ENCODE measurements around the gene CEBPG.
A peak's percentile ranks its signal among the peaks of the same experiment; 100 is the strongest.

Gene CEBPG

DNA sequence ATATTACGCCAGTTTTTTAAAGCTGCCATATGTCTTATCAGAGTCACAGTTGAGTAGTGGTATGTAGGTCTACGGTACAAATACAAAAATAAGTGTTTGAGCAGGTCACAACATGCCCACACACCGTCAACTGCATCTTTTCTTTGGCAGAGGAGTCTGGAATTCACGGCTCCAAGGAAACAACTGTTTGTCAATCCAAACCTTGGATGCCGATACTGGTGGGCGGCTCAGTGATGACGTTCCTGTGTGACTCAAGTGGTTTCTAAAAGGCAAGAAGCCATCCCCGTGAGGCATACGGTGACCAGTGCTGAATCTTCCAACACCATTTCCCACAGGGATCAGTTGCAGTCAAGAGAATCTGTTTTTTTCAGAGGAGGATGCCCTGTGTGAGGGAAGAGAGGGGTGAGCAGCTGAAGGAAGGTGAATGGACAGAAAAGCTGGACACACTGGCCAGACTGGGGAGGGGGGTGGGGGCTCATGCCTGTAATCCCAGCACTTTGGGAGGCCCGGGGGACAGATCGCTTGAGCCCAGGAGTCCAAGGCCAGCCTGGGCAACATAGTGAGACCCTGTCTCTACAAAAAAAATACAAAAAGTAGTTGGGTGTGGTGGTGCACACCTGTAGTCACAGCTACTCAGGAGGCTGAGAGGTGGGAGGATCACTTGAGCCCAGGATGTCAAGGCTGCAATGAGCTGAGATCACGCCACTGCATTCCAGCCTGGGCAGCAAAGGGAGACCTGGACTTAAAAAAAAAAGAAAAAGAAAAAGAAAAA is 22.8 kb upstream of the CEBPG start:
- DNase-seq: no peak

DNA sequence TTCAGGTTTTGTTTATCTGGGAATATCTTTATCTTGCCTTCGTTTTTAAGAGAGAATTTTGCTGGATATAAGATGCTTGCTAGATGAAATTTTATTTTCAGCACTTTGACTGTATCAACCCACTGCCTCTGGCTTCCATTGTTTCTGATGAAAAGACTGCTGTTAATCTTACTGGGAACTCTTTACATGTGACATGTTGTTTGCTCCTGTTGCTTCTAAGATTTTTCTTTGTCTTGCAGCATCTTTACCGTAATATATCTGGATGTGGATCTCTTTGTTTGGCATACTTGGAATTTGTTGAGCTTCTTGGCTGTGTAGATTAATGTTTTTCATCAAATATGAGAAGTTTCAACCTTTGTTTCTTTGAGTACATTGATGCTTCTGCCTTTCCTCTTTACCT is 18.0 kb upstream of the CEBPG start:
- DNase-seq: no peak

DNA sequence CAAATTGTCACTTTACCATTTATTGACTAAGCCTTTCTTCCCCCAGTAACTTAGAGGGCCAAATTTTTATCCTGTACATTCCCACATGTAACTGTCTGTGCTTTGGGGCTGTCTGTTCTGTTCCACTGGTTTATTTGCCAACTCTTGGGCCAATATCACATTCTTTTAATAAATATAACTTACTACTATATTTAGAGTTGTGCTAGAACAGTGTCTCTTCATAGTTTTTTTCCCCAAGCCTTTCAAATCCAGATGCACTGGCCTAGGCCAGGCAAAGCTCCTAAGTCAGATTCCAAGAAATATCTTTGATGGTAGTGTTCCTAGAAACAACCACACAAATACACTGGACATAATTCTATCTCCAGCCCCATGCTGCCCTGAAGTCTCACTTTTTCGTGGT is 16.0 kb upstream of the CEBPG start:
- DNase-seq: no peak

DNA sequence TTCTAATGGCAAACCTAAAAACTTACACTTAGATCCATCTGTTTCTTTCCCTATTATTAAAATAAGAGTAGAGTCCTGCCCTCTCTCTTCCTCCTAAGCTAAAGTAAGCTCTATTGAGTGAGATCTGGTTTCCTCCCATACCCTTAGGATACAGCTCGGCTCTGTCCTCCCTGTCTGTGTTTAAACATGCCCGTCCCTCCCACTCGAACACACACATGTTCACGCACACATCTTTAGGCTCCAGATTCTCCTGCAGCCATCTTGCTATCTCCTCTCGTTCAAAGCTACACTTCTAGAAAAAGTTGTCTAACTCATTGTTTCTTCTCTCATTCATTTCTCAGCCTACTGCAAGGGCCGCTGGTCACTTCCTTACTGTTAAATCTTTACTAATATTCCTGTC is 15.1 kb upstream of the CEBPG start:
- DNase-seq: no peak

DNA sequence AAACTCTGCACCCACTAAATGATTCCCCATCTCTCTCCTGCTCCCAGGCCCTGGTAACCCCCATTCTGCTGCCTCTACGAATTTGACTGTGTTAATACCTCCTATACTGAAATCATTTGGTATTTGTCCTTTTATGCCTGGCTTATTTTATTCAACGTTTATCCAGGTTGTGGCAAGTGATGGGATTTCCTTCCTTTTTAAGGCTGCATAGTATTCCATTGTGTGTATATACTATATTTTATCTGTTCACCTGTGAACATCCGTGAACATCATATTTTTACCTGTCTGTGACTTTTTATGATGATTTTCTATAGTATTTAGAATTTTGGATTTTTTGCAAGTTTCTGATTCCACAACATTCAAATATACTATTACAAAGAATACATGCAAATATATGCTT is 13.9 kb upstream of the CEBPG start:
- DNase-seq: no peak

DNA sequence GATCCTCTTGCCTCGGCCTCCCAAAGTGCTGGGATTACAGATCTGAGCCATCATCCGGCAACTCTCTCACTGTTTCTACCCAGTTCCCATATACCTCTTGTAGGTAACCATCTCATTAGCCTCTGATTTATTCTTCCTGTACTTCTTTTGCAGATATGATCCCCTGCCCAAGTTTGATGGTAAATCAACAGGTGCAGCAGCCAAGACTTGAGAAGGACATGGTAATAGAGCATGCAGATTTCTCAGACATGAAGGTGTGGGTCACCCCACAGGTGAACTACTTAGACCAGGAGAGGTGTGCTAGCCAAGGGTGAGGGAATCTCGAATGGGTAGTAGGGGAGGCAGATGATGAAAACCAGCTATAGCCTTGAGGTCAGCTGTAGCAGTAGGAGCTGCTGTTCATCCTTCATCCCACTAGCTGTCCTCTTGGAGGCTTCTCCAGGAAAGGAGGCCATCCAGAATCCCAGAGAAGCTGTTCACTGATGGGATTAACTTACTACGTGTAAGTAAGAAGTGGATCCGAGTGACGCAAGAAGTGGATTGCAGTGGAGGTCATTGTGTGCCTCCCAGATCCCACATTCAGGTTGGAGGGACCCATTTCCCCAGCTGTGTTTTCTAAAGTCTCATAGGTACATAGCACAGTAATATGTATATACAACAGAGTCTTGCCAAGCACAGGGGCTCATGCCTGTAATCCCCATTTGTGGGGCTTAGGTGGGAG is 10.8 kb upstream of the CEBPG start:
- no peak for DNase-seq

DNA sequence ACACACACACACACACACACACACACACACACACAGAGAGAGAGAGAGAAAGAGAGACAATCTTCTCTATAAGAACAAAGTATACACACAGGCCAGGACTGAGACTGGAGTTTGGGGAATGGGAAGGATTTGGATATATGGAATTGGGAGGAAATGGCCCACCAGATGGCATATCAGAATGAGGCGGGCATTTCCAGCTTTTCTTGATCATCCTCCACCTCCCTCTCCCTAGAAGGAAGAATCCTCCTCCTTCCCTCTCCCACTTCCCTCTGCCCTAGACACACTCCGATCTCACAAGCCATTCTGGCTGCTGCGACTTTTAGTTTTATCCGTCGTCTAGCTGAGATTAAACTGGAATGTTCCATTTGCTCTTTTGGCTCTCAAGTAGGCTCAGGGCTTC is 10.0 kb upstream of the CEBPG start:
- DNase-seq: no peak

DNA sequence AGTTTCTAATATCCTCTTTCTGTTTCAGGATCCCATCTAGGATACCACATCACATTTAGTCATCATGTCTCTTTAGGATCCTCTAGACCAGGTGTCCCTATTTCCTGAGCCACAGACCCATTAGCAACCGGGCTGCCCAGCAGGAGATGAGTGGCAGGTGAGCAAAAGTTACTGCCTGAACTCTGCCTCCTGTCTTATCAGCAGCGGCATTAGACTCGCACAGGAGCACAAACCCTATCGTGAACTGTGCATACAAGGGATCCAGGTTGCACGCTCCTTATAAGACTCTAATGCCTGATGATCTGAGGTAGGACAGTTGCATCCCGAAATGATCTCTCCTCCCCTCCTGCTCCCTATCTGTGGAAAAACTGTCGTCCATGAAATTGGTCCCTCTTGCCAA is 7.8 kb upstream of the CEBPG start:
- no peak for DNase-seq

DNA sequence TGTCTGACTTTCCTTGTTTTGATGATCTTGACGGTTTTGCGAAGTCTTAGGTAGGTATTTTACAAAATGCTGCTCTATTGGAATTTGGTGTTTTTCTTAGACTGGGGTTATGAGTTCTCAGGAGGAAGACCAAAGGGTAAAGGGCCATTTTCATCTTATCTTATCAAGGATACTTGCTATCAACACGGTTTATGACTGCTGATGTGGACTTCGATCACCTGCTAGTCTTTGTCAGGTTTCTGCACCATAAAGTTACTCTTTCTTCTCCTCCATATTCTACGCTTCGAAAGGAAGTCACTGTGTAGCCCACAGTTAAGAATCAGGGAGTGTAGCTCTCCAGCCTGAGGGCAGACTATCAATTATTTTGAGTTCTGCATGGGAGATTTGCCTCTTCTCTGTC is 7.4 kb upstream of the CEBPG start:
- DNase-seq: no peak

DNA sequence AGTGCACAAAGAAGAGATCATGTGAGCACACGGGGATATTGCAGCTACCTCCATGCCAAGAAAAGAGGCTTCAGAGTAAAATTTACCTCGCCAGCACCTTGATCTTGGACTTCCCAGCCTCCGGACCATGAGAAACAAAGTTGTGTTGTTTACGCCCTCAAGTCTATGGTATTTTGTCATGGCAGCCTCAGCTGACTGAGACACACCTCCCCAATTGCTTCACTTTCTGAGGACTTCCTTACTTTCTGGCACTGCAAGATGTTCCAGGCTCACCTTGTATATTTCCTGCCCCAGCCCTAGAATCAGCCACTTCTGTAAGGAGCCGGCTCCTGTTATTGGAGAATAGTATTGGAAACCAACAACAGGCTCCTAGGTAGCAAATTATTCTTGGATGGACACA is 6.6 kb upstream of the CEBPG start:
- no peak for DNase-seq

DNA sequence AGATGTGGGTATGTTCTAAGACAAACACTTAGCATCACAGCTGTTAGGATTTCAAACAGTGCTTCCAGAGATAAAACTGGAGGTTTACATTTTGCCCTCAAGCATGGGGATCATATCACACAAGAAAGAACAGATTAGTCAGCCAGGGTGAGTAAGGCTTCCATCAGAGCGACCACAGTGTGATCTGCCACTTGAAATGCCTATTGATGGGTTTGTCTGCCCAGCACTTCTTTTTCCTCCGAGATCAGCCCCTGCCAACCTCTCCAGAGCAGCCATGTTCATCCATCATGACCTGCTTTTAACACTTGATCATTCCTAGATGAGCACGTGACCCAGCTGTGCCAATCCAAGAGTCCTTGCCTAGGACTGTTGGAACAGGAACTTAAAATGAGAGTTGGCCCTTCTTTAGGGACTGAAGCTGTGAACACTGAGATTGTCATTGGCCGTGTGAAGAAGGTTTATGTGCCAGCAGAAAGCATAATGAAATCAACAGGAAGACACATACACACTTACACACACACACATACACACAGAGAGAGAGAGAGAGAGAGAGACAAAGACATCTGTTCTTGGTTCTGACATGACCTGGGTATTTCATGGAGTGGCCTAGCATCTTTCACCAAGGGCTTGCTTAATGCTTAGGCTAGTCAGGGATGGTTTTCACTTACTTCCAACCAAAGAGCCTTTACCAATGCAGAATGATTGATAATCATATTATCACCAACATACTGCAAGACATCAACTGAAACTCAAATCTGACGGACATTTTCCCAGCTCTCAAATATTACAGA is 5.2 kb upstream of the CEBPG start:
- no peak for DNase-seq

DNA sequence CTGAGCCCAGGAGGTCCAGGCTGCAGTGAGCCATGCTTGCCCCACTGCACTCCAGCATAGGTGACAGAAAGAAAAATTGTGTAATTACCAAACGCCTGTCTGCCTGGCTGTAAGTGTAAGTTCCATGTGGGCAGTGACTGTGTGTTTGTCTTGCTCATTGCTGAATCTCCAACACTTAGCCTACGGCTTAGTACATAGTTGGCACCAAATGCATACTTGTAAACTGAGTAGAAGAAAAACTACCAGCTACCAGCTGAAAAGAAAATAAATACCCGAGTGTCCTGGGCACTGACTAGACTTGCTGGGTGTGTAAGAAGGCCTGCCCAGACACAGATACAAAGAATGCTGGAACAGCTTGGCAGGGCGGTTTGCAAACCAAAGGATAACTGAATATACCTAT is 2.7 kb upstream of the CEBPG start:
- no peak for DNase-seq

DNA sequence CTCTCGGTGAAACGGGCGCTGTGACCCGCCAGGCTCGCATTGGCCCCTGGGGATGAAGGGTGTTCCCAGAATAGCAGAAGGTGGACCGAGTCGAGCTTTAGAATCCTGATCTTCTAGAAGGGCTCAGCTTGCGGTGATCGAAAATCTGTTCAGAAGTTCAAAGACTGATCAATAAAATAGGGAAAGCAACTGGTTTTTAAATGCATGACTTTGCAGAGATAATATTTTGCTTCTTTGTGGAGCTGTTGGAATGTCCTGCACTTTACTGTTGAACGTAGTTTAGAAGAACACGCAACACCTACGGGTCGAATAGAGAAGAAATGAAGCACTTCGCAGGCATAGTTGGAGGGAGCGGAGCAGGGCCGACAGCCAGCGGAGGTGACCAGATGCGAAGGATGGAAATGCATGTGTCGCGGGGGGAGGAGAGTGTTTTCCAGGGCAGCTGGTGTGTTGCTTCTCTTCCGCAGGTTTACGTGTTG is 766 bp downstream of the CEBPG start:
- peak; percentile 30 for DNase-seq

DNA sequence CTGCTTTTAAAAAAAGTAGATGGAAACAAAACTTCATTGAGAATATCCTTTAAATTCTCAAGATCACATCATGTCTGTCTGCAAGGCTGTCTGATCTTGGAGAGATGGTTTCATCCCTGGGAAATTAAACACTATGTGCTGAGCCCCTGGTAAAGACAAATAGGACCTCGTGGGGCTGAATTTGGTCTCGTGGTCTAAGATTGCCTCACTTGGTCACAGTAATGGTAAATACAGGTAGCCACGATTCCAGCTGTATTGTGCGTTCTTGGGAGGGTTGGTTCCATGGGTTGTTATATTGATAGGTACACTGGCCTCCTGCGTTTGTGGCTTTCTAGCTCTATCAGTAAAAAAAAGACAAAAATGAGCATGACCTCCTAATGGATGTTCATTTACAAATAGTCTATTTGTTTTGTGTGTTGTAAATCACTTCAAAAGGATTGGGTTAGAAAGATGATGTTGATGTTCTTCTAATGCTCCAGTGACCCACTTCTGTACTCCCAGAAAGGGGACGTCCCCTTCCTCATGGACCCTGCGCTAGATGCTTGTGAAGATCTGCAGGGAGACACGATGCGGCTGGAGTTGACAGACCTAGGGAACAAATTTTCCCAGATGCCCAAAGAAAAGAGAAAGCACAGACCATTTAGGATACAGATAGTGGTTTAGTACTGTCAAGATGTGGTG is 1.8 kb downstream of the CEBPG start:
- no peak for DNase-seq

DNA sequence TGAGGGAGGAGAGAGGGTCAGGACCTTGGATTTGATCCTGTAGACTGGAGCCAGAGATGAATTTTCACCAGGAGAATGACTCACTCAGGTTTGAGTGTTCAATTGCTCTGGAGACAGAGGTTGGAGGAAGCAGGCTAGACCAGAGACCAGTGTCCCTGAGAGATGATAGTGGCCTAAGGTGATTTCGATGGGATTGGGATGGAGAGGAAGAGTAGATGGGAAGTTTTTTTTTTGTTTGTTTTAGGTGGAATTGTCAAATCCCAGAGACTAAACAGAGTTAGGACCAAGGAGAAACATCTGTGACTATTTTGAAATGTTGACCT is 2.3 kb downstream of the CEBPG start:
- no peak for DNase-seq

DNA sequence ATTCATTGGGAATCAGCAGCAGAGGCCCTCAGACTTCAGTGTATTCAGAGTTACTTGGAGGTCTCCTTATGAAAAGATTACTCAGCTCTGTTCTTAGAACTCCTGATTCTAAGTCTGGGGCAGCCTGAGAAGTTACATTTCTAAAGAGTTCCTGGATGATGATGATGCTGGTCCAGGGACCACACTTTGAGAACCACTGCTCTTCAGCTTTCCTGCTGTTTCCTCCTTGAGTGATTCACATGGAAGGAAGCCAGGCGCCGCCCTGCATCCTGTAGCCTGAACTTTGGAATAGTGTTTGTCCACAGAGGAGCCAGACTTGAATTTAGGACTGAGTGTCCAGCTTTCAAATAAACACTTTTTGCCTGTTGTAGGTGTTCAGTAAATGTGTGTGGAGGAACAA is 2.9 kb downstream of the CEBPG start:
- DNase-seq: no peak

DNA sequence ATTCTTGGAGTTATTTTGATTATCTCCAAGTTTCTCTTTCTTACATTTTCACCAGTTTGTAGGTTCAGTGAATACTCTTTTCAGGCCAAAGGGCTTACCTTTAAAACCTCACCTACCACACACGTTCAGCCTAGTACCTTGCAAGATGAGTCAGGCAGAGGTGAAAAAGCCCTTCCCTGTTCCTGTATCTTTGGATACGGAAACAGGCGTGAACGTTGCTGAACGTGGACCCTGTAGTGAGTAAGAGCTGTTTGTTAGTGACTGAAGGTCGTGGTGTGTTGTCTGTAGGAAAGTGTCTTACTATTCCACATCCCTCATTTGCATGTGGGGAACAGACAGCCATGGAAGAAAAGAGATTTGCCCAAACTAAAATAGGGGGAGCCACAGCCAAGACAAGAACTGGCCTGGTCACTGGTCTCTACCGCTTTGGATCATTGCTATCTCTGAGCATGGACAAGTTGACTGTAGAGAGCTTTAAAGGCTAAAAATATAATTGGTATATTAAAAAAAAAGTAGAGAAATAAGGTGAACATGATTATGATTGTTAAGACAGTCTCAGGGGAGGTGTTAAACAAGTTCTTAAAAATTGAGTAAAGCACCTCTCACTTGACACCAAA is 3.5 kb downstream of the CEBPG start:
- DNase-seq: no peak

DNA sequence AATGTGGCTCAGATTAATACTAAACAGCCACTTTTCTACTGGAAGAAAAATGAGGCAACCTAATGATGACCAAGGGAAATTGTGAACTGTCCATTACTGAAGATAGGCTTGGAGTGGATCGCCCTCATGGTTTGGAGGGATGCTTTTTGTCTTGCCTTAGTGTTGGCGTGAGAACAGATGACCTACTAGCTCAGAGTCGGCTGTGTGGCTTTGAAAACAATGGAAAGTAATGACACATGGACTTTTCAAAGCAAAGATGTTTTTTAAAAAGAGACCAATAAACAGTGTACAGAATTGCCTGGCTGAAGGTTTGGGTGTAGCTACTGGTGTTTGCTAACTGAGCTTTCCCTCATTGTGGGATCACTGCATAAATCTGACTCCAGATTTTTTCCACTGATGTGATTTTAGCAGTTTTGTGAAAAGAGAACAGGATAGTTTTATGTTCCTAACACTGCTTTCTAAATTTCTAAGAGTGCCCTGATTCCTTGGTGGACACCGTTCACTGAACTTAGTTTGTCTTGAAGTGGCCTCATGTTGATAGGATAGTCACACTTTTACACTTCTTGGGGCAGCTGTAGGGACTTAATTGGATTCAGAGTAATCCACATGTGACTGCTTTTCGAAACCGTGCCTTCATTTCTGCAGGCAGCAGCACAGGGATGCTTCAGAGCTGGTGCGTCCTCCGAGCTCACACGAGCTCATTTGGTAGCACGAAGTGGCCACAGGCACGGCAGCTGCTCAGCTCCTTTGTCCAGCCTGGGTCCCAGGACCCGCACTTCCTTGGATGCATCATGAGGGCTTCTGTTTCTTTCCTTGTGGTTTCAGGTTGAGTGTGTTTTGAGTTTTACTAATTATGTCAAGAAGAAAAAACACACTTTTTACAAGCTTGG is 4.3 kb downstream of the CEBPG start:
- DNase-seq: no peak

DNA sequence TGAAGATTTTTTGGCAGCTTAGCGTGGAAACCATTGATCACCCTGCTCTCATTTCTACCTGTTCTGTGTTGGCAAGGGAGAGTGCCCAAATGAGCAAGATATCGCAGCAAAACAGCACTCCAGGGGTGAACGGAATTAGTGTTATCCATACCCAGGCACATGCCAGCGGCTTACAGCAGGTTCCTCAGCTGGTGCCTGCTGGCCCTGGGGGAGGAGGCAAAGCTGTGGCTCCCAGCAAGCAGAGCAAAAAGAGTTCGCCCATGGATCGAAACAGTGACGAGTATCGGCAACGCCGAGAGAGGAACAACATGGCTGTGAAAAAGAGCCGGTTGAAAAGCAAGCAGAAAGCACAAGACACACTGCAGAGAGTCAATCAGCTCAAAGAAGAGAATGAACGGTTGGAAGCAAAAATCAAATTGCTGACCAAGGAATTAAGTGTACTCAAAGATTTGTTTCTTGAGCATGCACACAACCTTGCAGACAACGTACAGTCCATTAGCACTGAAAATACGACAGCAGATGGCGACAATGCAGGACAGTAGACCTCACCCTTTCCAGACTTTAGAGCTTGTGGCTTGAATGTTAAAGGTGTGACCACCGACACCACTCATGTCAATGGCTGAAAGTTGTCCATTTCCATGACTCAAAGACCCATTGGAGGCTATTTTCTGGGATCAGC is 5.8 kb downstream of the CEBPG start:
- DNase-seq: no peak

DNA sequence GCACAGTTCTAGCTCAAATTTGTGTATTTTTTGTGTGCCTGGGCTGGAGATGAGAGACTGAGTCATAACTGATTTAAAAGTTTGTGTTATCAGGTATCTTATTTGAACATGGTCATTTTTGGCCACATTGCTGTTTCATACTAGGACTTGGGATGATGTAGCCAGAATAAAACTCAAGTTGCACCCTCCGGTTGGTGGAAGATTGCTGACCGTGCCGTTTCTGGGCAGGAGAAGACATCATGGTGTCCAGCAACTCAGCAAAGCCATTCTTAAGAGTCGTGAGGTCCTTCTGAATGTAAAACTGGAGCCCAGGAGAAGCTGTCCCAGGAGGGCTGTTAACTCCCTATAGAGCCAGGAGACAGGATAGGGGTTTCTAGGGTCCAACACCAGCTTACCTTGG is 7.6 kb downstream of the CEBPG start:
- no peak for DNase-seq

DNA sequence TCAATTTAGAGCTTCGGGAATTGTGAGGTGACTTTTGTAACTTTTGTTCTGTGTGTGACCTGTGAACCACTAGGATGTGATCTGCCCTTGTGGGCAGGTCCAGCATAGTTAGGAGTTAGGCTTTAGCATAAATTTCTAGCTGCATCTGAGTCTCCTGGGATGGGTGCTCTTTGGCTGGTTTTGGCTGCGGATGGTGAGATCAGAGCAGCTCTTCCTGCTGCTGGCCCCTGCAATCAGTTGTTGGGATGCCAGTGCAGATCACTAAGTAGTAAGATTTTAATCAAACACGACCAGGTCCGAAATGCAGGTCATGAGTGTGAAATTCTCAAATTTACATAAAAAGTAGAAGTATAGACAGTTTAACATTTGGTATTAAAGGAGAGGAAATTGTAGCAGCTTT is 8.5 kb downstream of the CEBPG start:
- DNase-seq: no peak
